Activated CD8-positive, alpha-beta memory T cell treated with anti-CD3 and anti-CD28 coated beads for 36 hours (primary cell): ENCODE measurements around the gene ZSCAN5A. TPM values are rescaled to one million over a fixed set of nuclear protein-coding genes. Genes with fewer than 3 reads are reported as not detected.
"Not testable (repeated sequence)": the region's sequence is repeated elsewhere in the genome, so short reads cannot be mapped to it uniquely, and the experiment has no call there.

Experiments
- CTCF ChIA-PET: fragments of 350-600 bp; sonication (Branson Sonifier 250); formaldehyde crosslinking; loops from one replicate; lab custom pipeline; 2021; ENCODE audit warnings: antibody characterized with exemption; lab: Charles Lee
- POLR2A ChIA-PET: fragments of 350-600 bp; sonication (Branson Sonifier 250); formaldehyde crosslinking; loops from one replicate; lab custom pipeline; 2021; ENCODE audit warnings: antibody characterized with exemption; lab: Charles Lee
- total RNA-seq, 2 experiments: library from RNA; stranded (reverse); gene quantifications; one replicate each; pipeline ENCODE4 v1.2.3, GENCODE V29; 2021

The ZSCAN5A gene
- 10 to 100 TPM; 10.3 to 11.7 TPM for total RNA-seq

- POLR2A ChIA-PET, result interaction anchor here (0.6 to 1.2 kb wide), 3 partner anchors 173 to 1038 kb away, joined by 4 to 8 read pairs (median 4); partner anchors contain the start of genes ZNF444 and ZNF787
- CTCF ChIA-PET, result interaction anchor here (0.8 to 1.4 kb wide), 4 partner anchors 16 to 248 kb away, joined by 3 read pairs; no protein-coding TSS in a partner anchor
These were observed at the start of gene ZSCAN5A for GRCh38 chr19:56314381-56315076. Gene ZSCAN5A, minus strand, starts transcription at chr19:56314839. Its CDS starts 89,793 bp downstream, at chr19:56225046.

GRCh38 chr19:56360841-56361240 is 46.2 kb upstream of the ZSCAN5A start:
- ChIA-PET CTCF (no interaction called here), POLR2A (no interaction called here)

- CTCF ChIA-PET, result no interaction called here
- POLR2A ChIA-PET, result no interaction called here
These were observed 42.3 kb upstream of the ZSCAN5A start for GRCh38 chr19:56356944-56357343.

GRCh38 chr19:56355517-56355916 is 40.9 kb upstream of the ZSCAN5A start:
- POLR2A ChIA-PET, result no interaction called here
- CTCF ChIA-PET, result no interaction called here

- ChIA-PET CTCF (no interaction called here), POLR2A (no interaction called here)
These were observed 36.6 kb upstream of the ZSCAN5A start for GRCh38 chr19:56351208-56351607.

- POLR2A ChIA-PET, result no interaction called here
- CTCF ChIA-PET, result no interaction called here
These were observed 35.9 kb upstream of the ZSCAN5A start for GRCh38 chr19:56350416-56351045.

GRCh38 chr19:56348289-56348877 is 33.7 kb upstream of the ZSCAN5A start:
- ChIA-PET POLR2A (no interaction called here), CTCF (interaction anchor here (1.0 kb wide), 1 partner anchor 173 kb away, joined by 4 read pairs; the partner anchor contains the start of gene GALP)

- ChIA-PET CTCF (interaction anchor here (0.6 kb wide), 1 partner anchor 95 kb away, joined by 4 read pairs; no protein-coding TSS in a partner anchor), POLR2A (interaction anchor here (0.5 kb wide), 1 partner anchor 205 kb away, joined by 3 read pairs; no protein-coding TSS in a partner anchor)
These were observed 32.6 kb upstream of the ZSCAN5A start for GRCh38 chr19:56347163-56347778.

GRCh38 chr19:56341948-56342347 is 27.3 kb upstream of the ZSCAN5A start:
- POLR2A ChIA-PET, result no interaction called here
- CTCF ChIA-PET, result no interaction called here

- CTCF ChIA-PET, result interaction anchor here (1.0 kb wide), 1 partner anchor 29 kb away, joined by 3 read pairs; no protein-coding TSS in a partner anchor
- POLR2A ChIA-PET, result not testable (repeated sequence)
These were observed 24.4 kb upstream of the ZSCAN5A start for GRCh38 chr19:56339031-56339430.

GRCh38 chr19:56337077-56337476 is 22.4 kb upstream of the ZSCAN5A start:
- POLR2A ChIA-PET, CTCF ChIA-PET: not testable (repeated sequence)

- POLR2A ChIA-PET, result not testable (repeated sequence)
These were observed 20.7 kb upstream of the ZSCAN5A start for GRCh38 chr19:56335371-56335770.

GRCh38 chr19:56333506-56333905 is 18.9 kb upstream of the ZSCAN5A start:
- ChIA-PET POLR2A (no interaction called here), CTCF (interaction anchor here (0.6 to 1.7 kb wide), 12 partner anchors 10 to 267 kb away, joined by 3 to 23 read pairs (median 3); no protein-coding TSS in a partner anchor)

More at GRCh38 chr19:56335371-56335770, 20.7 kb upstream of the ZSCAN5A start:
- CTCF ChIA-PET, result not testable (repeated sequence)

GRCh38 chr19:56332695-56333094 is 18.1 kb upstream of the ZSCAN5A start:
- CTCF ChIA-PET, result interaction anchor here (0.7 to 1.7 kb wide), 3 partner anchors 19 to 78 kb away, joined by 3 to 23 read pairs (median 4); no protein-coding TSS in a partner anchor

GRCh38 chr19:56324436-56324835 is 9.8 kb upstream of the ZSCAN5A start:
- ChIA-PET CTCF (no interaction called here), POLR2A (no interaction called here)

More at GRCh38 chr19:56332695-56333094, 18.1 kb upstream of the ZSCAN5A start:
- POLR2A ChIA-PET, result no interaction called here

GRCh38 chr19:56321989-56322440 is 7.4 kb upstream of the ZSCAN5A start:
- ChIA-PET CTCF (interaction anchor here (0.9 kb wide), 1 partner anchor 69 kb away, joined by 4 read pairs; no protein-coding TSS in a partner anchor), POLR2A (no interaction called here)

- CTCF ChIA-PET, result interaction anchor here (0.9 kb wide), 1 partner anchor 68 kb away, joined by 4 read pairs; no protein-coding TSS in a partner anchor
- POLR2A ChIA-PET, result no interaction called here
These were observed 6.8 kb upstream of the ZSCAN5A start for GRCh38 chr19:56321254-56321988.

GRCh38 chr19:56319991-56320390 is 5.4 kb upstream of the ZSCAN5A start:
- POLR2A ChIA-PET, result no interaction called here
- CTCF ChIA-PET, result no interaction called here
